Progenitor cell of endocrine pancreas (in vitro differentiated cells): ENCODE results near the gene TBC1D12. TPM values are rescaled to one million over a fixed set of nuclear protein-coding genes. Genes with fewer than 3 reads are reported as not detected.

Source experiments
- DNase-seq: peaks from one replicate; pipeline ENCODE4 v3.0.0; 2021; ENCODE audit warnings: low spot score; ENCODE audit not compliant: unreplicated experiment
- H3K27ac Mint-ChIP-seq: 2 replicates; pipeline ENCODE4 v1.8.0; 2021; ENCODE audit warnings: mild to moderate bottlenecking, moderate library complexity, mixed read lengths
- H3K27me3 Mint-ChIP-seq: 2 replicates; pipeline ENCODE4 v1.8.0; 2021; ENCODE audit warnings: mixed read lengths
- H3K36me3 Mint-ChIP-seq: 2 replicates; pipeline ENCODE4 v1.8.0; 2022; ENCODE audit warnings: mixed read lengths; ENCODE audit not compliant: insufficient read depth
- H3K4me1 Mint-ChIP-seq: 2 replicates; pipeline ENCODE4 v1.8.0; 2021; ENCODE audit warnings: low read depth, mixed read lengths
- H3K4me3 Mint-ChIP-seq: 2 replicates; pipeline ENCODE4 v1.8.0; 2021; ENCODE audit warnings: low read depth, mild to moderate bottlenecking, moderate library complexity, mixed read lengths
- H3K9me3 Mint-ChIP-seq: 2 replicates; pipeline ENCODE4 v1.8.0; 2021; ENCODE audit warnings: low read depth, mixed read lengths
- total RNA-seq: library from RNA; stranded (reverse); gene quantifications from 2 replicates; pipeline ENCODE4 v1.2.1, GENCODE V29; 2021
- TF ChIP-seq, protein P1 (sequence below): fragments of 200-600 bp; sonication (generic); IDR thresholded peaks from one replicate; pipeline ENCODE4 v1.5.0; 2021; ENCODE audit warnings: antibody characterized with exemption, mild to moderate bottlenecking; ENCODE audit not compliant: unreplicated experiment

Gene TBC1D12
- total RNA-seq, 1 donor from 2014 or later = 8.0 TPM

DNA sequence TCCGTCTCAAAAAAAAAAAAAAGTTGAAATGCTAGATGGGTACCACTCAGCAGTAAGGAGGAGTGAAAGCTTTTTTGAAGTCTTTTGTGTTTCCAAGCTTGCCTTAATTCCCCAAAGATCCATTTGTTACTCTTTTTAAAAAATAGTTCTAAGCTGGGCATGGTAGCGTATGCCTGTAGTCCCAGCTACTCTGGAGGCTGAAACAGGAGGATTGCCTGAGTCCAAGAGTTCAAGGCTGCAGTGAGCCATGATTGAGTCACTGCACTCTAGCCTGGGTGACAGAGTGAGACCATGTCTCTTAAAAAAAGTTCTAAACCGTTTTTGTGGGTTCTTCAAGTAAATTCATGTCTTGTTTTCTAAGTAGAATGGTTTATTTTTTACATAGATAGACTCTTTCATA is 5.3 kb downstream of the TBC1D12 start:
- peaks cover 10% of the 10 kb centered on the region for H3K4me1 Mint-ChIP-seq
- H3K27ac Mint-ChIP-seq = no peak overlapping the region
- TF ChIP-seq, protein P1, sequence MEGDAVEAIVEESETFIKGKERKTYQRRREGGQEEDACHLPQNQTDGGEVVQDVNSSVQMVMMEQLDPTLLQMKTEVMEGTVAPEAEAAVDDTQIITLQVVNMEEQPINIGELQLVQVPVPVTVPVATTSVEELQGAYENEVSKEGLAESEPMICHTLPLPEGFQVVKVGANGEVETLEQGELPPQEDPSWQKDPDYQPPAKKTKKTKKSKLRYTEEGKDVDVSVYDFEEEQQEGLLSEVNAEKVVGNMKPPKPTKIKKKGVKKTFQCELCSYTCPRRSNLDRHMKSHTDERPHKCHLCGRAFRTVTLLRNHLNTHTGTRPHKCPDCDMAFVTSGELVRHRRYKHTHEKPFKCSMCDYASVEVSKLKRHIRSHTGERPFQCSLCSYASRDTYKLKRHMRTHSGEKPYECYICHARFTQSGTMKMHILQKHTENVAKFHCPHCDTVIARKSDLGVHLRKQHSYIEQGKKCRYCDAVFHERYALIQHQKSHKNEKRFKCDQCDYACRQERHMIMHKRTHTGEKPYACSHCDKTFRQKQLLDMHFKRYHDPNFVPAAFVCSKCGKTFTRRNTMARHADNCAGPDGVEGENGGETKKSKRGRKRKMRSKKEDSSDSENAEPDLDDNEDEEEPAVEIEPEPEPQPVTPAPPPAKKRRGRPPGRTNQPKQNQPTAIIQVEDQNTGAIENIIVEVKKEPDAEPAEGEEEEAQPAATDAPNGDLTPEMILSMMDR = no peak
- no peaks in the 10 kb centered on the region for H3K9me3 Mint-ChIP-seq
- no peak for DNase-seq
- no peaks in the 10 kb centered on the region for H3K27me3 Mint-ChIP-seq
- H3K36me3 Mint-ChIP-seq = no peaks in the 10 kb centered on the region
- no peak overlapping the region for H3K4me3 Mint-ChIP-seq

DNA sequence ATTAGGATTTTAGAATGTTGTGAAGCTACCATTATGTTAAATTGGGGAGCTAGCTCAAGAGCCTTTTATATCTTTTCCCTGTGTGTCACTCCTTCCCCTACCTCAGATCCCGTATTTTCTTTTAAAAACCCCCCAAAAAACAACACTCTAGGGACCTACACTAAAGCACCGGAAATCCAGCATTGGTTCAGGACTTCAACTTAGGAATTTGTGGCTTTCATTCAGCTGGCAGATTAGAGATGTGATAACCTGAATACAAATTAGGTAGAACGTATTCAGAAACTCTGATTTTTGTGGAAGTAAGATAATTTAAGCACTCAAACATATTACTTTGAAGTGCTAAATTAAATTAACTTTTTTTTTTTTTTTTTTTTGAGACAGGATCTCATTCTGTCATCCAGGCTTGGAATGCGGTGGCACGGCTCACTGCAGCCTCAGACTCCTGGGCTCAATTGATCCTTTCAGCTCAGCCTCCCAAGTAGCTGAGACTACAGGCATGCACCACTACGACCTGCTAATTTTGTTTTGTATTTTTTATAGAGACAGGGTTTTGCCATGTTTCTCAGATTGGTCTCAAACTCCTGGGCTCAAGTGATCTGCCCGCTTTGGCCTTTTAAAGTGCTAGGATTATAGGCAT is 6.8 kb downstream of the TBC1D12 start:
- Mint-ChIP-seq H3K4me1 (peaks cover 10% of the 10 kb centered on the region), H3K36me3 (no peaks in the 10 kb centered on the region), H3K27me3 (no peaks in the 10 kb centered on the region), H3K27ac (no peak overlapping the region), H3K4me3 (no peak overlapping the region), H3K9me3 (no peaks in the 10 kb centered on the region)
- no peak for DNase-seq
- TF ChIP-seq, protein P1 = no peak

DNA sequence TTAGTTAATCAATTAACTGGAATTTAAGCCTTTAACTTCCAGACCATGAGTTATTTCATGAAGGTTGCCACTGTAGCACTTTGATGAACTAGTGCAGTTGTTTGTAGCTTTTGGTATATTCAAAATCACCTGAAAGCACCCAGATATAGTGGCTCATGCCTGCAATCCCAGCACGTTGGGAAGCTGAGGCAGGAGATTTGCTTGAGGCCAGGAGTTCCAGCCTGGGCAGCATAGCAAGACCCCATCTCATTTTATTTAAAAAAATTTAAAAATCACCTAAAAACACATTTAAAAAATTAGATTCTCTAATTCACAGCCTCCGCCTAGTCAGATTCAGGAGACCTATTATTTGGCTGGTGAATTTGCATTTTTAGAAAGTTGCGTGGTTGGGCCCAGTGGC is 9.0 kb downstream of the TBC1D12 start:
- Mint-ChIP-seq H3K27ac (no peak overlapping the region), H3K36me3 (no peaks in the 10 kb centered on the region), H3K4me3 (no peak overlapping the region), H3K9me3 (no peaks in the 10 kb centered on the region), H3K27me3 (no peaks in the 10 kb centered on the region), H3K4me1 (peaks cover 7% of the 10 kb centered on the region)
- no peak for DNase-seq
- TF ChIP-seq, protein P1 = no peak

DNA sequence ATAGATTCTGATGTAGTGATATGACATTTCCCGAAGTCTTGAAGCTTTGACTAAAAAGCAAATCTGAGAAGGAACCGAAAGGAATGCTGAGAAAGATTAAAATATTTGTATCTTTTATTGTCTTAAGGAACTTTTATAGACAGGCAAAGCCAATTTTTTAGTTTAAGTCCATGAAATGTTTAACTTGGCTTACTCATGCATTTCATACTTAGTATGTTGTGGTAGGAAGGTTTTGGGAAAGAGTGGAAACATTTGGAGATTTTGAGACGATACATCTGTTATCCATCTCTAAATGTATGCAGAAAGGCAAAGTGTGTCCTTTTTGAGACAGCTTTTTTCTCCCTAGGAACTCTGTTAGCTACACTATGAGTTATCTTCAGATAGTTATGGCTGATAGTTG is 10.1 kb downstream of the TBC1D12 start:
- no peak overlapping the region for H3K4me3 Mint-ChIP-seq
- H3K4me1 Mint-ChIP-seq = peaks cover 7% of the 10 kb centered on the region
- H3K36me3 Mint-ChIP-seq = no peaks in the 10 kb centered on the region
- TF ChIP-seq, protein P1 = no peak
- DNase-seq = no peak
- no peak overlapping the region for H3K27ac Mint-ChIP-seq
- H3K27me3 Mint-ChIP-seq = no peaks in the 10 kb centered on the region
- no peaks in the 10 kb centered on the region for H3K9me3 Mint-ChIP-seq

DNA sequence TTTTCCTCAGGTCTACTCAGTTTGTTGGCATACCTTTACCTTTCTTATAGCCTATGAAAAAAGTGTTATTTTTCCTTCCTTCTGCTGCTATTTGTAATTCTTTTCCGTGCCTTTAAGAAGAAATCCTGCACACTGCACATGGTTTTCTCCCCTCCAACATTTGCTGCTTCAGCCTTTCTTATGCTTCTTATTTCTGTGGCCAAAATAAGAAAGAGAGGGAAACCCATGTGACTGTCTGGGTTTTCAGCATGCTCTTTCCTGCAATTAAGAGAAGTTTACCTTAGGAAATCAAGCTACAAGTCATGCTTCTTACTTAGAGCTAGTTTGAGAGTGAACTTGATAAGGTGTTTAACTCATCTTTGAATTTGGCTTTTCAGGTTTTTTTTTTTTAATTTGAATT is 11.0 kb downstream of the TBC1D12 start:
- DNase-seq = no peak
- no peak overlapping the region for H3K4me3 Mint-ChIP-seq
- no peaks in the 10 kb centered on the region for H3K9me3 Mint-ChIP-seq
- H3K36me3 Mint-ChIP-seq = no peaks in the 10 kb centered on the region
- TF ChIP-seq, protein P1 = no peak
- H3K27me3 Mint-ChIP-seq = no peaks in the 10 kb centered on the region
- peaks cover 7% of the 10 kb centered on the region for H3K4me1 Mint-ChIP-seq
- H3K27ac Mint-ChIP-seq = no peak overlapping the region
